Sigmoid colon (tissue), 3 donors: ENCODE measurements around the gene SPRED1.

Source experiments
- POLR2A ChIP-seq, 2 donors: fragments of 450-650 bp; IDR thresholded peaks; one replicate each; pipeline ENCODE4 v1.6.1; 2016; ENCODE audit warnings: antibody characterized with exemption in 2 of 2, mild to moderate bottlenecking in 2 of 2, moderate library complexity in 2 of 2
- TF ChIP-seq, protein P1 (sequence below), 4 experiments: fragments of 450-650 bp in 3 of 4; fragments of 200-600 bp in 1 of 4; IDR thresholded peaks; one replicate each; pipeline ENCODE4 v1.5.1; 2016 to 2019; ENCODE audit warnings: antibody characterized with exemption in 4 of 4, mild to moderate bottlenecking in 3 of 4, moderate library complexity in 2 of 4

- no peak for TF ChIP-seq POLR2A (IDR thresholded peaks at IDR 0.05)
- TF ChIP-seq, protein P1, sequence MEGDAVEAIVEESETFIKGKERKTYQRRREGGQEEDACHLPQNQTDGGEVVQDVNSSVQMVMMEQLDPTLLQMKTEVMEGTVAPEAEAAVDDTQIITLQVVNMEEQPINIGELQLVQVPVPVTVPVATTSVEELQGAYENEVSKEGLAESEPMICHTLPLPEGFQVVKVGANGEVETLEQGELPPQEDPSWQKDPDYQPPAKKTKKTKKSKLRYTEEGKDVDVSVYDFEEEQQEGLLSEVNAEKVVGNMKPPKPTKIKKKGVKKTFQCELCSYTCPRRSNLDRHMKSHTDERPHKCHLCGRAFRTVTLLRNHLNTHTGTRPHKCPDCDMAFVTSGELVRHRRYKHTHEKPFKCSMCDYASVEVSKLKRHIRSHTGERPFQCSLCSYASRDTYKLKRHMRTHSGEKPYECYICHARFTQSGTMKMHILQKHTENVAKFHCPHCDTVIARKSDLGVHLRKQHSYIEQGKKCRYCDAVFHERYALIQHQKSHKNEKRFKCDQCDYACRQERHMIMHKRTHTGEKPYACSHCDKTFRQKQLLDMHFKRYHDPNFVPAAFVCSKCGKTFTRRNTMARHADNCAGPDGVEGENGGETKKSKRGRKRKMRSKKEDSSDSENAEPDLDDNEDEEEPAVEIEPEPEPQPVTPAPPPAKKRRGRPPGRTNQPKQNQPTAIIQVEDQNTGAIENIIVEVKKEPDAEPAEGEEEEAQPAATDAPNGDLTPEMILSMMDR (IDR thresholded peaks at IDR 0.05), result no peak
Measured at GRCh38 chr15:38285456-38285855, 32.8 kb downstream of the SPRED1 start.
